Measurements from ENCODE around the gene SAP25.

The SAP25 gene

GRCh38 chr7:100573691-100574361 lies at the start of gene SAP25:
TSS of gene SAP25 (minus strand) at chr7:100573900. CDS start at chr7:100573742, 158 bp downstream.
- no peak for DNase-seq (ENCODE audit: low read depth)

DNA sequence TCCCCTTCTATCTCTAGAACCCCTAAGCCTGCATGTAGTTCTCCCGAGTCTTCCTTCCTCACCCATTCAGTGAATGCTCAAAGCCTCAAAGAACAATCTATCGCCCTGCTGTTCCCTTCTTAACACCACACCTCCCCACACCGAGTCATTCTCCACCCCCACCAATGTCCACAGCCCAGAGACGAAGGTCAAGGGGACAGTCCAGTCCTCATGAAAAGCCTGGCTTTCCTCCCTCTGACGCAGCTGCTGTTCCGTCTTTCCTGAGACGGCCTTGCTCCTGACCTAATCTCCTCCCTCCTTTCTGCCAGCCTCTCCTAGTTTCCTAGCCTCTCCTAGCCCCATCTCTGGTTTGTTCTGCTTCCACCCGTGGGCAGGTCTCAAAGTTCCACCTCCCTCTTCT lies 47.9 kb upstream of the SAP25 start:
- DNase-seq (ENCODE audit: low read depth): no peak

DNA sequence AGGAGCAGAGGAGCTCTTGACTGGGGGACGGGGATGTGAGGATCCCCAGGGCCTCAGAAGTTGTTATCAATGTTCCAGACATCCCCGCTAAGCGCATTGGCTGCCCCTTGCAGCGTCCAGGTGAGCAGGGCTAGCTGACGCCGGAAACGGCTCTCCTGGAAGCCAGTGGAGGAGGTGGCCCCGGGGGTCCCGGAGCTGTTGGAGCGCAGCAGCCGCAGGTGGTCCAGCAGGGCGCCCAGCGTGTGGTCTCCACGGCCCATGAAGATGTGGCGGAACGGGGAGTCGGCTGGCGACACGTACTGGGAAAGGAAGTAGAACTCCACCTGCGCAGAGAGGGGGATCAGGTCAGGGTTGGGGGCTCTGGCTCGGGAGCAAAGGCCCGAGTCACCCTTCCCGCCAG lies 47.1 kb upstream of the SAP25 start:
- no peak for DNase-seq (ENCODE audit: low read depth)

DNA sequence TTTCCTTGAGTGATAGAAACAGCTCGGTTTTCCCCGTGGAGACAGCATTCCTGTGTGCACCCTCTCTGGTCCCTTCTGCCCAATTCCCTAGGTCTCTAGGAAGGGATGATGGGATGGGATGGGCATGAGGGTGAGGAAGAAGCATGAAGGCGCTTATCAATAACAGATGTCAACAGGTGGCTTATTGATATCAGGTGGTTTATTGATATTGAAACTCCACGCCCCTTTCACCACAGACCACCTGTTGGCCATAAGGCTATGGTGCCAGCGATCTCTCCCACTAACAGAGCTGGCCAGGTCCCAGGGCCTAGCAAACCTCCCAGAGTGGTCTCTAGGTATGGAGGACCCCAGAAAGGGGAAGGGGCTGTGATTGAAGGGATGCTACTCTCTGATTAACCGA lies 46.5 kb upstream of the SAP25 start:
- DNase-seq (ENCODE audit: low read depth): no peak

DNA sequence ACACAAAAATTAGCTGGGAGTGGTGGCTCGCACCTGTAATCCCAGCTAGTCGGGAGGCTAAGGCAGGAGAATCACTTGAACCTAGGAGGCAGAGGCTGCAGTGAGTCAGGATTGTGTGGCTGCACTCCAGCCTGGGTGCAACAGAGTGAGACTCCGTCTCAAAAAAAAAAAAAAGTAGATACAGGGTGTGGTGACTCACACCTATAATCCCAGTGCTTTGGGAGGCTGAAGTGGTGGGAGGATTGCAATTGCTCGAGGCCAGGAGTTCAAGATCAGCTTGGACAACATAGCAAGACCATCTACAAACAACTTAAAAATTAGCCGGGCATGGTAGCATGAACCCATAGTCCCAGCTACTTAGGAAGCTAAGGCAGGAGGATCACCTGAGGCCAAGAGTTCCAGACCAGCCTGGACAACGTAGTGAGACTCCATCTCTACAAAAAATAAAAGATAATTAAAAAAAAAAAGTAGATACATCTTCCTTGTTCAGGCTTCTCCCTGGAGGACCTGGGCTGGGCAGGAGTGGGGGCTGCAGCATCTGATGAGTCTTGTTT lies 40.7 kb upstream of the SAP25 start:
- no peak for DNase-seq (ENCODE audit: low read depth)

DNA sequence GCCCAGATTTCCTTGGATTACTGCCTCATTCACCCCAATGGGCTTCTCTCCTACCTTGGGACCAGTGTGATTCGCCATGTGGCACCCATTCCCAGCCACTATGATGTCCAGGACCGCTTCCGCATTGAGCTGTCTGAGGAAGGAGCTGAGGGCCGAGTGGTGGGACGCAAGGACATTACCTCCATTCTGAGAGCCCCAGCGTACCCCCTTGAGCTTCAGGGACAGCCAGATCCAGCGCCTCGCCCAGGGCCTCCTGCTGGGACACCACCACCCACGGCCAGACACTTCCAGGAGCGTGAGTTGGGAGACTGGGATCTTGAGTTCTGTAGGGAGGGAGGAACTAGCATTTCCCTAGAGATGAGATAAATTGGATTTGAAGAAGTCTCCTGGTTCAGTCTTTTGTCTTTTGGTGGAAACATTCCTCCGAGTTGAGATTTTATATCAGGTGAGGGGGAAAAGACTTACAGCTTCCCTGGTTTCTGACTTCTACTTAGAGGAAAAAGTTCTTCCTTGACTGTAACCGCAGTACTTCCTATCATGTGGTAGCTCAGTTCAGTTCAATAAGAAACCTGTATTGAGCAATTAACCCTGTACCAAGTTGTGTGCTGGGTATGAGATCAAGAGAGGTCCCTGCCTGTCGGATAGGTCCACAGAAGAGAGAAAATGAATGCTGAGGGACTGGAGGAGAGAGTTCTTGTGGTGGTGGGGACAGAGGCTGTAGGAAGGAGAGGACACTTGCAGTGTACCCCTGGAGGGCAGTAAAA lies 39.9 kb upstream of the SAP25 start:
- no peak for DNase-seq (ENCODE audit: low read depth)

GRCh38 chr7:100612730-100613390 lies 39.2 kb upstream of the SAP25 start:
- no peak for DNase-seq (ENCODE audit: low read depth)

DNA sequence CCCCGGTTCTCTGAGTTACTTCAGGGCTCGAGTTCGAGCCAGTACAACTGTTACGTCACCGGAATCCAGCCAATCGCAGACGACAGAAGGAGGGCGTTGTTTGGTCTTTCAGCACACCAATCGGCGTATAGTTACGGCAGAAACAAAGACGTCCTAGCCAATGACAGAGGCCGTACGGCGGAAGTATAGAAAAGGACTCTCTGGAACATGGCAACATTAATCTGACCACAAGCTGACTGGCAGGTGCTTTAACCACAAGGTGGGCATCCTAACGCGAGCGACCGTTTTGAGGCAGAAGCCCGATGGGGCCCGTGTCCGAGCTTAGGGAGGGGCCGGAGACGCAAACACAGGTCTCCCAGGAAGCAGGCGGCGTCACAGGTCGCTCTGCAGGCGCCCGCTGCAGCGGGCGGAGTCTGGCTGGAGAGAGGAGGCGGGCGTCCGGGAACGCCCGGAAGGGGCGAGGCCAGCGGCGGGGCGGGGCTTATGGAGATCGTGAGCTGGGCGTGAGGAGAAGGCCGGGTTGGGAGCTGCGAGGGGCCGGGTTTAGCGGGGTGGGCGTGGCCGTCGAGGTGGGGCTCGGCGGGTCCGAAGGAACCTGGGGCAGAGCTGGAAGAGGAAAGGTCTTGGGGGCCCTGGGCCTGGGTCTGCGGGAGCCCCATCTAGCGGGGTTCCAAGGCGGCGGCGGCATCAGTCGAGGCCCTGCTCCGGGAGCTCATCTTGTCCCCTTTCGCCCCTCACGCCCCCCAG lies 38.5 kb upstream of the SAP25 start, which contains the start of gene MOSPD3:
MOSPD3 (plus strand) TSS at position 558 of the 747 bp plus-strand sequence. CDS start 252 bp downstream, outside the sequence.
- peak; percentile 99 for DNase-seq (ENCODE audit: low read depth)

DNA sequence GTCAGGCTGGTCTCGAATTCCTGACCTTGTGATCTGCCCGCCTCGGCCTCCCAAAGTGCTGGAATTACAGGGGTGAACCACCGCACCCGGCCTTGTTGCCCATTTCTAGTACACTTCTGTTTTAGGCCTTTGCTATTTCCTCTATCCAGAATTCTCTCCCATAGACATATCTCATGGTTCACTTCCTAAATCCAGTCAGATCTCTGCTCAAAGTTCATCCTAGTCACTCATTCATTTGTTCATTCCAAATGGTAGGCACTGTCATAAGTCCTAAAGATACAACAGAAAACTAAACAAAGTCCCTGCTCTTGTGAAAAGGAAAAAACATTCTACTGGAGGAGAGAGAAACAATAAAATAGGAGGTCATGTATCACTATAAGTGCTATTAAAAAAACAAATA lies 36.3 kb upstream of the SAP25 start:
- no peak for DNase-seq (ENCODE audit: low read depth)

GRCh38 chr7:100607111-100607510 lies 33.4 kb upstream of the SAP25 start:
- DNase-seq (ENCODE audit: low read depth): no peak

DNA sequence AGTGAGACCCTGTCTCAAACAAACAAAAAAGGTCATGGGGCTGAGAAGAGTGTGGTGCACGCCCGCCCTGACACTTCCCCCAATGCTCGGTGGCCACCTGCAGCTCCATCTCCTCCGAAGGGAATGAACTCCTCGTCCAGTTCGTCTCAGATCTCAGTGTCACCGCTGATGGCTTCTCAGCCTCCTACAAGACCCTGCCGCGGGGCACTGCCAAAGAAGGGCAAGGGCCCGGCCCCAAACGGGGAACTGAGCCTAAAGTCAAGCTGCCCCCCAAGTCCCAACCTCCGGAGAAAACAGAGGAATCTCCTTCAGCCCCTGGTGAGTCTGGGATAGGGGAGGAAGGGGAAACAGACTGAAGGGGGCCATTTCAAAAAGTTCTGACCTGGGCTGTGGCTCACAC lies 32.6 kb upstream of the SAP25 start:
- DNase-seq (ENCODE audit: low read depth): no peak

- no peak for DNase-seq (ENCODE audit: low read depth)
Observed at GRCh38 chr7:100604976-100605911, 31.5 kb upstream of the SAP25 start.

DNA sequence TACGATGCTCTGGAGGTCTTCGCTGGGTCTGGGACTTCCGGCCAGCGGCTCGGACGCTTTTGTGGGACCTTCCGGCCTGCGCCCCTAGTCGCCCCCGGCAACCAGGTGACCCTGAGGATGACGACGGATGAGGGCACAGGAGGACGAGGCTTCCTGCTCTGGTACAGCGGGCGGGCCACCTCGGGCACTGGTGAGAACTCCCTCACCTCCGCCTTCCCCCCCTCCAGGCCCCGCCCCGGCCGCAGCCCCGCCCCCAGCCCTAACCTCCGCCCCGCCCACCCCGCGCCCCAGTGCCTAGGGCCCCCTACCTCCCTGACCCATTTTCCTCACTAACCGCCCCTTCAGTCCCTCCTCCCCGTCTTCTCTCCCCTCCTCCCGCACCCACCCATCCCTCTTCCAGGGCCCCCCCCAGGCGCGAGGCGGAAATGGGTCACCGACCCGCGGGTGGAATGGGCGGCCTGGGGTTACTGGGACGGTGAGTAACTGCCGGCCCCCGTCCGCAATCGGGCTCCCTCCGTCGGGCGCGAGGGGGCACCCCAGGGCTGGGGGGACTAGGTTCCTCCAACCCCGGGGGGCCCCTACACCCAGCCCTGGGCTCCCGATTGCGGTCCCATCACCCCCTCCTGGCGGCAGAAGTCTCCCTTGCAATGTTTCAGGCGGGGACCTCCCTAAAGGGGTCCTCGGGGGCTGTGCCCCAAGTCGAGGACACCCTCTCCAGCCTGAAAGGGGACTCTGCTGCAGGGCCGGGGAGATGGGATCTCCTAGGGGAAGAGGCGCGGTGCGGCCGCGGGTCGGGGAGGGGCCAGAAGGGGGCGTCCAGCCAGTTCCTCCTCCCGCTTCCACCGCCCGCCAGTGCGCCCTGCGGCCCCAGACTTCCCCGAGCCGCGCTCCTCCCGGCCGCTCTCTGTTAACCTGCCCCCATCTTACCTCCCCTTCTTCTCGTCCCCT lies 30.6 kb upstream of the SAP25 start:
- DNase-seq (ENCODE audit: low read depth): no peak

GRCh38 chr7:100603726-100604027 lies 30.0 kb upstream of the SAP25 start:
- DNase-seq (ENCODE audit: low read depth): no peak

DNA sequence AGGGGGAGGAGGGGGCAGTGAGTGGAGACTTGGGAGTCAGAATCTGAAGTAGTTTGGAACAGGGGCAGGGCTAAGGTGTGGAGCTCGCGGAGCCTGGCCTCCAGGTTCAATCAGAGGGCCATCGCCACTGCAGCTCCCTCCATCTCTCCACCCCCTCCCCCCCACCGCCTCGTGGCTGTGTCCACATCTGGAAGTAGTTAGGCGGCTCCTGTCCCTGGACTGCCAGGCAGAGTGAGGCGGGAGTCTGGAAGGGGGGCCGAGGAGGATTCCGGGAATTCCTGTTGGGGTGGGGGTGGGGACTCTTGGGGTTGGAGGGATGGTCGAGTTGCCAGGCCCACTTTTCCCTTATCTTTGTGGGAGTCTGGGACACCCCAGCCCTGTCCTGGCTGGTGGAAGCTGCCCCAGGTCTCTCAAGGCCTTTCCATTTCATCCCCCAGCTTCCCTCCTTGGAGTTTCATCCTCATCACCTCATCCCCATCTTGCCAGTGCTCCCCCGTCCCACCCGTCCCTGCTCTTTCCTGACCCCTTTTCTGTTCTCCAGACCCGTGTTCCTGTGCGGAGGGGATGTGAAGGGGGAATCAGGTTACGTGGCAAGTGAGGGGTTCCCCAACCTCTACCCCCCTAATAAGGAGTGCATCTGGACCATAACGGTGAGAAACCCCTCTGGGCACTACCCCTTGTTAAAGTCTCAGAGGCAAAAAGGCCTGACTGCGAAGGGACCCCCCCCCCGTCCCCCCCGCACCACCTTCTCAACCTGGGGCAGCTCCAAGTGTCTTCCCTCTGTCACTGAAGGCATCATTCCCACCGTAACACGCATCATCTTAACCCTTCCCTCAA lies 29.4 kb upstream of the SAP25 start:
- DNase-seq (ENCODE audit: low read depth): peak; percentile 74

DNA sequence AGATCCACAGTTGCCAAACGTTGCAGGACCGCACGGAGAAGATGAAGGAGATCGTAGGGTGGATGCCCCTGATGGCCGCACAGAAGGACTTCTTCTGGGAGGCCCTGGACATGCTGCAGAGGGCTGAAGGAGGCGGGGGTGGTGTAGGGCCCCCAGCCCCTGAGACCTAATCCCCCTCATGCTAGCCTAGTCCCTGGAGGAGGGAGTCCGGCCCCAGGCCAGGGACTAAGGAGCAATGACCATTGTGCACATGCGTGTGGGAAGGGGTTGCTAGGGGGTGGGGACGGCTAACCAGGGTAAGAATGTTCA lies 27.0 kb upstream of the SAP25 start:
- DNase-seq (ENCODE audit: low read depth): no peak

DNA sequence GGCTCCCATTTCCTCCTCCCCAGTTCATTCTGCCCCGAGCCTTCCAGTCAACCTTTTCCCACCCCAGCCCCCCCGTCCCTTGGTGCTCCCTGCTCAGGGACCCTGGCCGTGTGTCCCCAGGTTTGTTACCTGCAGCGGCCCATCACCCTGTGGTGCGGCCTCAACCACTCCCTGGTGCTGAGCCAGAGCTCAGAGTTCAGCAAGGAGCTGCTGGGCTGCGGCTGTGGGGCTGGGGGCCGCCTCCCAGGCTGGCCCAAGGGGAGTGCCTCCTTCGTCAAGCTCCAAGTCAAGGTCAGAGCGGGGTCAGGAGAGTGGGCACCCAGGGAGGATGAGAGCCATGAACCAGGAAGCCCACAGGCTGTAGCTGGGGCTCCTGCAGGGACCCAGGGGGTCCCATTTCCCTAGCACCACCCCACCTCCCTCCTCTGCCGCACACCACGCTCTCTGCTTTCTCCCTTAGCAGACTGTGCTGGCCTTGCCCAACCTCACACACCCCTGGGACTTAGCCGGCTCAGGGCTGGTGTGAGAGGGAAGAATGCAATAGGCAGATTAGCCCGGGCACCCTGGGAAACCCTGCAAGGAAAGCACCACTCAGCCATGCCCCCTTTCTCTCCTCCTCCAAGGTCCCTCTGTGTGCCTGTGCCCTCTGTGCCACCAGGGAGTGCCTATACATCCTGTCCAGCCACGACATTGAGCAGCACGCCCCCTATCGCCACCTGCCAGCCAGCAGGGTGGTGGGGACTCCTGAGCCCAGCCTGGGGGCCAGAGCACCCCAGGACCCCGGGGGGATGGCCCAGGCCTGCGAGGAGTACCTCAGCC lies 26.4 kb upstream of the SAP25 start:
- DNase-seq (ENCODE audit: low read depth): no peak

DNA sequence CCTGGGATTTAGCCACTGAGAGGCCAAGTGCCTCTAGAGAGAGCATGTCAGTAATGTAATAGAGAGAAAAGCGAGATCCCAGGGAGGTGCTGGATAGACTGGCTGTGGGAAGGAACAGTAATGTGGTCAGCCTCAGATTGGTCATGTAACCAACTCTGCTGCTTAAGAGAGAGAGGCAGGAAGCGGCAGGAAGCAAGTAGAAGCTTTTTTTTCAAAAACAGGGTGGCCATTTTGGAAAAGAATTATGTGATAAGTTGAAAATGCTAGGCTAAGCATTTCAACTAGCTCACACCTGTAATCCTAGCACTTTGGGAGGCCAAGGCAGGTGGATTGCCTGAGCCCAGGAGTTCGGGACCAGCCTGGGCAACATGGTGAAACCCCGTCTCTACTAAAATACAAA lies 24.7 kb upstream of the SAP25 start:
- DNase-seq (ENCODE audit: low read depth): peak; percentile 57
